Stimulated activated CD4-positive, alpha-beta T cell treated with anti-CD3 and anti-CD28 coated beads, Interleukin-15, amount 100 ng/mL, for 24 hours (primary cell): ENCODE results near the gene VAMP3.
"Not testable (repeated sequence)": the region's sequence is repeated elsewhere in the genome, so short reads cannot be mapped to it uniquely, and the experiment has no call there.

Experiments used
- DNase-seq: peaks from one replicate; pipeline ENCODE4 v3.0.0-alpha.2; 2020

VAMP3 gene

DNA sequence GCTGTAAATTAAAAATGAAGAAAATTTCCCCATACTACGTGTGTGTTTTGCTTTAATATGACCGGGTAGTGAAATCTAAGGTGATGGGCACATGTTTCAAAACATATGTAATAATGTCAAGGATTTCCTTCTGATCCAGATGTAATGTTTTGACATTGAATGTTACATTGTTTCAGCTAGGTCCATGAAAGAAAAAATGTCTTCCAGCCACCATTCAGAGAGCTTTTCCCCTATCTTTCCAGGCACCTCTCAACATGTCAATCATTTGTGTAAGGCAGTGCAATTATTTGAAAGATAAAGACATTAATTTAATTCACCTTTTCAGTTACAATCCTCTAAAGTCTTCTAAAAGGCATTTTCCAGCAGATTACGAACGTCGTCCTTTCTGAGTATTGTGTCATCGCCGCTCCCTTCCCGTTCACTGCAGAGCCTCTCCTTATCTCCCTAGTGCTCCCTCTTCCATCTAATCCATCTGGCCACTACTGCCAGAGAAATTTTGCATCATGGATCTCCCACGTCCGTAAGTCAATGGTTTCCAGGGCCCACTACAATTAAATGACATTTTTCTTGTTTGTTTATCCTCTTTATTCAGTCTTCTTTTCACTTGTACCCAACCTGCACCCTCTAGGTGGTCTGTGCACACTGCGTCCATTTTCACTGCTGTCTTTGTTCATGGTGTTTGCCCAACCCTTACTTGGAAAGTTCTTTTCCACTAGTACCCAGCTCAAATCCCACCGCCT, 1.3 kb upstream of the VAMP3 start:
- DNase-seq: no peak

DNA sequence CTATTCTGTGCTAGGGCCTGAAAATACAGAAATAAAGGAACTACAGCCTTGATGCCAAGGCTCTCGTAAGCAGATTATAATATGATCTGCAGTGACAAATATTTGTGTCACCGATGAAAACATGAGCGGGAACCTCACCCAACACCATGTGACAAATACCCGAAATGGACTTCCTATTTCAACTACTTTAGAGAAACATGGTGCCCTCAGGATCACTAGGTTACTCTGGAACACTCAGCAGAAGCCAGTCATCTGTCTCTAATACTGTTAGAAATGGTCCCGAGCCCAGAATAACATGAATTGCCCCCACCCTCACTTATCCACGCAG, 463 bp upstream of the VAMP3 start:
- no peak for DNase-seq

DNA sequence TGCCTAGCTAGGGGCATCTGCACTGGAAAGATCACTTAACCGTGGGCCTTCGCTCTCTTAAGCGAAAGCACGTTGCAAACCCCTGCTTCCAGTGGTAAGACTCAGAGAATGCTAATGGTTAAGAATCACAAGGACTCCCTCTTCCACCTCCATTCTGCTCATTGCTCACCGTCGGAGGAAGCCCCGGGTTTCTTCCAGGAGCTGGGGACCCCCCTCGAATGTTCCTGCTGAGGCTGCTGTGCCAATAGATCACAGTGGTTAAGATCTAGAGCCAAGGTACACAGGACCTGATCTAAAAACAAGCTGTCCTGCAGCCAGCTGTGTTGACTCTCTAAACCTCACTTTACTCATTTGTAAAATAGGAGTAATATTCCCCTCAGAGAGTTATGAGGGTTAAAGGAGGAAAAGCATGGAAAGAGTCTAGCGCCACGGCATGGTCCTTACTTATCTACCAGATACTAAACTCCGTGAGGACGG, 765 bp downstream of the VAMP3 start:
- no peak for DNase-seq

DNA sequence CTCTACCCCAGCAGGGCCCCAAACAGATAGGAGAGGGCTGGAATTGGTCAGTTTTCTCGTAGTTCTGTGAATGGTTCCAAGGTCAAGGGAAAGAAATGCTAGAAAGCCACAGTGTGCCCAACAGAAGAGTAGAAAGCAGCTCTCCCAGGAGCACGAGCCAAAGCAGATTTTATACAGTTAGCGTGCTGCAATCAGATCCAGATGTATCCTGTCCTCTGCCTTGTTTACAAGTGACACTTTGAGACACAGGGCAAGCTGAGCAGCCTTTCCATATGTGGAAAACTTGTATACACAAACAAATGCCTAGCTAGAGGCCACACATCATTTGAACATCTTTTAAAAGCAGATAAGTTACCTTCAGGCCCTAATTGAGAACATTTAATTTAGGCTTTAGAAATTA, 6.5 kb downstream of the VAMP3 start:
- DNase-seq: no peak

DNA sequence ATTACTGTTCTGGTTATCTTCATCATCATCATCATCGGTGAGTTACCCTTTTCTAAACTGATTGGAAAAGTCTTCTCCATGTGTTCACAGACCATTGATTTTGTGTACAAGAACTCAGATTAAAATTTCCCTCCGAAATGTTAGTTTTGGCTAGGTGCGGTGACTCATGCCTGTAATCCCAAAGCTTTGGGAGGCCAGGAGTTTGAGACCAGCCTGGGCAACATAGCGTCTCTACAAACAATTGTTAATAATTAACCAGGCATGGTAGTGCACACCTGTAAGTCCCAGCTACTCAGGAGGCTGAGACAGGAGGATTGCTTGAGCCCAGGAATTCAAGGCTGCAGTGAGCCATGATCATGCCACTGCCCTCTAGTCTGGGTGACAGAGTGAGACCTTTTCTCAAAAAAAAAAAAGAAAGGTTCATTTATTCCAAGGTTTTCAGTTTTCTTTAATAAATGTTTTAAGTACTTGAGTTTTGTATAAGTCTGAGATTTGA, 7.1 kb downstream of the VAMP3 start:
- no peak for DNase-seq

DNA sequence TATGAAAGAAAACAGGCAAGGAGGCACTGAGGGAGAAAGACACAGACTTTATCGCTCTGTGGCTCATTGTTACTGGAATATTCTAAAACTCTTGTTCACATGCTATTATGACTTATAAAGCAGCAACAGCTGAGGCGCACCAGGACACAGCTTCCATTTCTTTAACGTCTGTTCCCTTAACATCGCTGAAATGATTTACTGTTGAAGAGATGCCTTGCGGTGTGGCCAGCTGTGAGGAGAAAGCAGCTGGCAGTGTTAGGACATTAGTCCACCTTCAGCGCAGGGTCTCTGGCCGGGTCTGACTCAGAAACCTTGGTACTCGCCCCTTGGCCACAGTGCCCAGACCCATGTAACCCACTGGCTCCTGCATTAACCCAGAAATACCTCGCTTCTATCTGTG, 9.9 kb downstream of the VAMP3 start:
- DNase-seq: no peak

DNA sequence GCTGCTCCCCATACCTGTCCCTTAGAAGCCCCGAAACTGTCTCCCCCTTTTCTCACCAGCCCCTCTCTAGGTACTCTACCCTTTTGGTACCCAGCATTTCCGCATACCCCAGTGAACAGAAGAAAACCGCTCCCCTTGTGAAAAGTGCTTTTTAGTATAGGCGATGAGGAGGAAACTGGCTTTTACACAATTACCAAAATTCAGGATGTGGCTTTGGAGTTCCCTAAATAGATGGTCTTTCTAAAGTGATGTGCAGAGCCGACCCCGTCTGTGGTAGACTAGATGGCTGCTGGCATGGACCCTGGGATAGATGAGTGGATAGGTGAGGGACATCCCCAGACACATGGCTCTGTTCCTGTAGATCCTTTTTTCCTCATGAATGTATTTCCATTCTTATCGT, 10.4 kb downstream of the VAMP3 start:
- no peak for DNase-seq

DNA sequence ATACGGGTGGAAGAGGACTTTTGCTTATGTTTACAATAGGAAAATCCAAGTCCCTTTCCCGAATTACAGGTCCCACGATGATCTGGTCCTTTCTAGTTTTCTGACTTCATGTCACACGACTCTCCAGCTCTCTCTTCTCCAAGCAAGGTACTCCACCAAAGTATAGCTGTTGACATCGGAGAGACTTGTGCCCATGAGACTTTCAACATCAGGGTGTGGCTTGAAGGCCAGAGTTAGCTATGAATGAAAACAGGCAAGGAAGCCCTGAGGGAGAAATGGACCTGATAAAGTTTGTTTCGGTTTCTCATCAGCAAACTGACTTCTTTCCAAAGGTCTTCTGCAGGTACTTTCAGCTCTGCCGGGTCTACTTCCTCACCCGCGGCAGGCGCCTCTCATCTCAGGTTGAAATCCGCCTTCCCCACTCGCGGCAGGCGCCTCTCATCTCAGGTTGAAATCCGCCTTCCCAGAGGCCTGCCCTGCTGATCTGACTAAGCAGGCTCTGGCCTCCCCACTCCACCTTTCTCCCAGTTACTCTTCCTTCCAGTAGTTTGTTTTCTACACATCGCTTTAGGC, 10.9 kb downstream of the VAMP3 start:
- DNase-seq: no peak

DNA sequence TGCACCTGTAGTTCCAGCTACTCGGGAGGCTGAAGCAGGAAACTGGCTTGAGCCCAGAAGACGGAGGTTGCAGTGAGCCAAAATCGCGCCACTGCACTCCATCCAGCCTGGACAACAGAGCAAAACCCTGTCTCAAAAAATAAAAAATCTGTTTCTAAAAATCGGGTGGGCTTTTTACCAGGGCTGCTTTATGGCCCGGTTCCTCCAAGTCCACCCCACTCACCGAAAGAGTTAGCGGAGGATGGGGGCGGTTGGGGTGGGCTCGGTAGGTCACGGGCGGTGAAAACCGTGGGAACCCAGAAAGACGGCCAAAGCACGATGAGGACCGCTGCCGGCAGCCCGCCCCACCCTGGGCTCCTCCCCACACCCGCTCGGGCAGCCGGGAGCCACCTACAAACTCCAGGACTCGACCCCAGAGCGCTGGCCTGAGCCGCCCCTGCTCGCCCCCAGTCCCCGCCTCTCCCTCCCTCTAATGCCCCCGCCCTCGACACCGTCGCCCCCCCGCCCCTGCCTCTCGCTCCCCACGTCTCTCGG, 12.1 kb downstream of the VAMP3 start:
- peak; percentile 58 for DNase-seq

DNA sequence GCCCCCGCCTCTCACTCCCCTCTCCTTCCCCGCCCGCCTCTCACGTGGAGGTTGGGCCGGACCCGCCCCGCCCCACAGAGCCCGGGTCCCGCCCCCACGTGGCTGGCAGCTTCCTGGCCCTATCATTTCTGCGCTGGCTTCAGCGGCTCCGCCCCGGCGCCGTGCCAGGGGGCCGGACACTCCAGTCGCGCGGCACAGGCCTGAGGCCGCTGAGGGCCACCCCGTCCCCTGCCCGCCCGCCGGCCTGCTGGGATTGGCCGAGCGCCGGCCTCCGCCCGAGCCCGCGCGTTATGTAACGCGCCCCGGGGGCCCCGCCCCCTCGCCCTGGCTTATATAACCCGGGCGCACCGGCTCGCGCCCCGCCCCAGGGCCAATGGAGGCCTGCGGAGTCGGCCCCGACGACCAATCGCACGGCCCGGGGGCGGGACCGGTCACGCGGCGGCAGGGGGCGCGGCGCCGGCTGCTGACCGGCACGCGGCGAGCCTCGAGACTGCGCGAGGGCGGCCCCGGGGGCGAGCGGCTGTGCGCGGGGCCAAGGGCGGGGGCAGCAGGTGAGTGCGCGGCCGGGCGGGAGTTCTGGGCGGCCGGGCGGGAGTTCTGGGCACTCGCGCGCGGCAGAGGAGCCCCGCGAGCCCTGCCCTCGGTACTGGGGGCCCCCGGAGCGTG, 12.9 kb downstream of the VAMP3 start, which contains the start of gene PER3:
Gene PER3 (plus strand): TSS at position 466 of the 666 bp plus-strand sequence. CDS start 587 bp downstream, outside the sequence.
- DNase-seq: peak; percentile 92

DNA sequence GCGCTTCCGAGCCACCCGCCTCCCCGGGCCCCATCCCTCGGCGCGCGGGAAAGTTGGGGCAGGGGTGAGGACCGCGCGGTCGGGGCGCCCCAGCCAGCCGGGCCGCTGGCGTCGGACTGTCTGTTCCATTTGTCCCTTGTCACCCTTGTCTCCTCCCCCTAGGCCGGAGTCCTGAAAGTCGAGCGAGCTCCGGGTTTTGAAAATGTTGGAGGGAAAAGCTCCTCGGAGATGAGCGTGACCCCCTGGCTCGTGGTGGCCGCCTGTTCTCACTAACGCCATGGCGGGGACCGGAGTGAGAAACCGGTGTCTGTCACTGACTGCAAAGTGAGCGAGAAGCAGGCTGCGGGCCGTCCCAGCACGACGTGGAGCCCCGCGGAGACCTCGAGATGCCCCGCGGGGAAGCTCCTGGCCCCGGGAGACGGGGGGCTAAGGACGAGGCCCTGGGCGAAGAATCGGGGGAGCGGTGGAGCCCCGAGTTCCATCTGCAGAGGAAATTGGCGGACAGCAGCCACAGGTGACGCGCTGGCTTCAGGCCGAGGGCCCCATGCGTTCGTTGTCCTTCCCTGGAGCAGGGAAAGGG, 13.5 kb downstream of the VAMP3 start:
- no peak for DNase-seq

DNA sequence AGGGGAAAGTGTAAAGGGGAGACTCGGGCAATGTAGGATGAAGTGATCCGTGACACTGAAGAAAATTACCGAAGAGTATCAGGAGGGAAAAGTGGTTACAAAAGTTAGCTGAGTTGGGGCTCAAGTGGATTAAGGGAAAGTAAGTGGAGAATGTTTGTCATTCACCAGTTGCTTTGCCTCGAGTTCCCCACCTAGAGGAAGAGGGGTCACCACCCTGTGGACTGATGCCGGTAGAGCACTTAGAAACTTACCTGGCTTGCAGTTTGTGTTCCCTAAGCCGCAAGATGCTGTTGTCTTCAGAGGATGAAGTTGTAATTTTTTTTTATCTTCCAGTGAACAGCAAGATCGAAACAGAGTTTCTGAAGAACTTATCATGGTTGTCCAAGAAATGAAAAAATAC, 14.0 kb downstream of the VAMP3 start:
- DNase-seq: no peak

DNA sequence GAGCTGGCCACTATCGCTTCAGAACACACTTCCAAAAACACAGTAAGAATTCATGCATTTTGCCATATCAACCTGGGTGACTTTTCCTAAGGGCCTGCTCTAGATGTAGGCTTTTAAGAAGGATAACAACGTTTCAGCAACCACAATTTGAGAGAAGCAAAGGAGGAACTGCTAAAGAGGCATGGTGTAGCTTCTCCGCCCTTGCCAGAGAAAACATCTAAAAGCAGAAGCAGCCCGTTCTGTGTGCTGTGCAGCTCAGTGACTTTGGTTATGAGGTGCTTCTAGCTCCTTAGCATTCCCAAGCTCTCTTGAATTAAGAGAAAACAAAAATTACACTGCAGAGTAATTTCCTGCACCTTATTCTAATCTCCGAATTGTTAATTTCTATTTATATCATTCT, 15.7 kb downstream of the VAMP3 start:
- no peak for DNase-seq

DNA sequence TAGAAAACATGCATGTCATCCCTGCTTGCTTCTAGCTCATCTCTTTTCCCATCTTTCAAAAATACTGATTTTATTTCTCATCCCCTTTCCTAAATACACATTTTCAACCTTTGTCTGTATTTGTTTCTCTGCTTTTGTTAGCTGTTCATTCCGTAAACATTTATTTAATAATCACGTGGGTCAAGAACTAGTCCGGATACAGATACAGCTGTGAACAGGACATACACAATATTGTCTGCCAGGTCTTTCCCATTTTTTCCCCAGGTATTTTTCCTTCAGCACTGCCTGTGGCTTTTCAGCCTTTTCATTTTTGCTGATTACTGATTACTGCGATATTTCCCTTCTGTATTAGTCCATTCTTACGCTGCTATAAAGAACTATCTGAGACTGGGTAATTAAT, 18.7 kb downstream of the VAMP3 start:
- DNase-seq: no peak

DNA sequence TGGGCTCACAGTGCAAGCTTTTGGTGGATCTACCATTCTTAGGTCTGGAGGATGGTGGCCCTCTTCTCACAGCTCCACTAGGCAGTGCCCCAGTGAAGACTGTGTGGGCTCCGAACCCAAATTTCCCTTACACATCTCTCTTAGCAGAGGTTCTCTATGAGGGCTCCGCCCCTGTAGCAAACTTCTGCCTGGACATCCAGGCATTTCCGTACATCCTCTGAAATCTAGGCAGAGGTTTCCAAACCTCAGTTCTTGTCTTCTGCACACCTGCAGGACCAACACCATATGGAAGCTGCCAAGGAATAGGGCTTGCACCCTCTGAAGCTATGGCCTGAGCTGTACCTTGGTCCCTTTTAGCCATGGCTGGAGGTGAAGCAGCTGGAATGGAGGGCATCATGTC, 19.9 kb downstream of the VAMP3 start:
- not testable (repeated sequence) for DNase-seq

DNA sequence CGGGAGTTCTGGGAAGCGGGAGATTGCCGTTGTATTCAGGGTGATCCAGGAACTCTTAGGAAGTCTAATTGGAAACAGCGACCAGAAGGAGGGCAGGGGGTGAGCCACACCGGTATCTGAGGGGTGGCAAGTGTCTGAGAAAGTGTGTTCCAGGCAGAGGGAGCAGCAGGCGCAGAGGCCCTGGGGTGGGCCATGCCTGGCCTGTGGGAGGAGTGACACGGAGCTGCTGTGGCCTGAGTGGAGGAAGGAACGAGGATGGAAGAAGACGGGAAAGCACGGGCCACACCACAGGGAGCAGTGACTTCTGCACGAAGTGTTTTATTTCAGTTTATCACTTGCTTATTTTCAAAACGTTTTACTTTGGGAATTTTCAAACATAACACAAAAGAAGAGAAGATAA, 24.3 kb downstream of the VAMP3 start:
- DNase-seq: no peak

DNA sequence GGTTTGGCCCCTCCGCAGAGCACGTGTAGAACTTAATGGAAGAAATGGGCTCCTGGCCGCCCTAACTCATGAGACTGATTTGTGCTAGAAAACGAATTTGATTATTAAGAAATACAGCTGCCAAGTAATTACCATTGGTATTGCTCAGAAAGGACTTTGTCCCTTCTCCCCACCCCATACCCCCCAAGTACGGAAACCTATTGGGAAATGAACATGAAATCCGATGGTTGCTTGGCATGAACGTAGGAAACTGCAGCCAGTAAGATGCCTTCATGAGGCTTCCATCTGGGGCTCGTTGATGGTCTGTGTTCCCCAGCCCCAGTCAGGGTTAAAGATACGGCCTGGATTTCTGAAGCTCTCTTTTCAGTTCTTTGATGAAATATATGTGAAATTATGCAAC, 34.4 kb downstream of the VAMP3 start:
- DNase-seq: no peak

DNA sequence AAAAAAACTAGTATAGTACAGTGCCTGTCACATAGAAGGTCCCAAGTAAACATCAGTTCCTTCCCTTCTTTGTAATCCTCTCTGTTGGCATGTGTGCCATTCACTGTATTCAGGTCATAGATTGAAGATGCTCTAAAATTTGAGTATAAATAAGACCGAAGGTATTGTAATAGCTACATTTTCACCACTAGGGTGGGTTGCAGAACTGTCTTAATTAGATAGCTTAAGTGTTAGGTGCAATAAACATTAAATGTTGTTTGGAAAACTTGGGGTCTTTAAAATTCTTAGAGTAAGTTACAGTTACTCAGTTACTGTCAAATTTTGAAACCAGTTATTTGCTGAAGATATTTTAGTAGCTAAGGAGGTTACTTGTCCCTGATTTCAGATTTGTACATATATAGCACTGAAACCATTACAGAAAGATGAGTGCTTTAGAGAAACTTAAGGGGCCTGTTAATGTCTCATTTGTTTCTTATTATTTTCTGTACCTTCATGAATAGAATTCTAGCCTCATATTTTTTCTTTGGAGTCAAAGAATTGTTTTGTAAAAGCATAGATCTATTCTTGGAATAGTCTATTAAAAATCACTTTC, 37.3 kb downstream of the VAMP3 start:
- DNase-seq: no peak

DNA sequence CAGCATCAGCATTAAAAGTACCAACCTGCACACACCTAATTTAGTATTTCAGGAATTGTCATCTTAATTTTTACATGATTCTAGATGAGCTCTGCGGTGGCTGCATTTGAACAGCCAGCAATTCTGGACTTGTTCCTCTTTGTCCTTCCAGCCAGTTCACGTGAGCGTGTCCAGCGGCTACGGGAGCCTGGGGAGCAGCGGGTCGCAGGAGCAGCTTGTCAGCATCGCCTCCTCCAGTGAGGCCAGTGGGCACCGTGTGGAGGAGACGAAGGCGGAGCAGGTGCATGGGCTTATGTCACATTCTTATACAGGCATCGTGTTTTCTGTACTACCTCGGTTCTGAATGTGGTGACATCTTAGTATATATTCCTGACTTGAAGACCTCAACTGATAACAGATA, 38.6 kb downstream of the VAMP3 start:
- DNase-seq: no peak

DNA sequence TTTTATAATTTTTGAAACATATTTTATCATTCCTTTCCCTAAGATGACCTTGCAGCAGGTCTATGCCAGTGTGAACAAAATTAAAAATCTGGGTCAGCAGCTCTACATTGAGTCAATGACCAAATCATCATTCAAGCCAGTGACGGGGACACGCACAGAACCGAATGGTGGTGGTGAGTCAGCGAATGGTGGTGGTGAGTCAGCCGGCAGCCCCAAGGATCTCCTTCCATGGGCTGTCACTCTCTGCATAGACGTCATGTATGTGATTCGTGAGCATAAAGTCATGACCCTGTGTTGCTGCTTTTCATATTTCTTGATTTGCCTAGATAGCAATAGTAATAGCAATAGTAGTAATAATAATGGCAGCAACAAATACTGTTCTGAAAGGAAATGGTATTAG, 39.3 kb downstream of the VAMP3 start:
- peak; percentile 57 for DNase-seq

DNA sequence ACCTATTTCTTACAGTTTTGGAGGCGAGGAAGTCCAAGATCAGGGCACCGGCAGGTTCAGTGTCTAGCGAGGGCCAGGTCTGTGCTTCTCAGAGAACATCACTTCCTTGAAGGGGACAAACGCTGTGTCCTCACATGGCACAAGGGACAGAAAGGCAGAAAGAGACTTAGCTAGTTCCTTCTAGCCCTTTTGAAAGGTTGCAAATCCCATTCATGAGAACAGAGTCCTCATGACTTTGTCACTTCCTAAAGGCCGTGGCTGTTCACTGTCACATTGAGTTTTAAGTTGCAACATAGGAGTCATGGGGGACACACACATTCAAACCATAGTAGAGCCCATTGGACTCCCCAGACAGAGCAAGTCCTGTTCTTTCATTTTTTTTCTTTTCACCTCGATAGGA, 40.4 kb downstream of the VAMP3 start:
- DNase-seq: no peak

DNA sequence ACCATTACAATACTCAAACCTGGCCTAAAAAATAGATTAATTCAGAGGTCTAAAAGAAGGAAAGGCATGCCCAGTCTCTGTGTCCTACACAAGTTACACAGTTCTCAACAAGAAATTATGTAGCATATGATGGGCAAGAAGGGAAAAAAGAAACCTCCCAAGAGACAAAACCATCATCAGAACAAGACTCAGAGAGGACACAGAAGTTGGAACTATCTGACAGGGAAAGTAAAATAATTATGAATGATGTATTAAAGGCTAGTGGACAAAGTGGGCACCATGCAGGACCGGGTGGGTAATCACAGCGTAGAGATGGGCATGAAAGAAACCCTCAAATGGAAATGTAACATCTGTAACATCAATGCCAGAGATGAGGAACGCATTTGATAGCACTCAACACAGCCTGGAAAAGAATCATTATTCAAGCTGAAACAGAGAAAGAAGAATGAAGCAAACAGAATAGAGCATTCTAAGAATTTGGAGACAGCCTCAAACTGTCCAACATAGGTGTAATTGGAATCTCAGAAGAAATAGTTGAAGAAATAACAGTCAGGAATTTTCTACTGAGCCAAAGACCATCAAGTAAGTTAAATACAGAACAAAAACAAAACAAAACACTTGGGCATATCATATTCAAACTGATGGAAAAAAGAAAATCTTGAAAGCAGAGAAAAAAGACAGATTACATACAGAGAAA, 42.7 kb downstream of the VAMP3 start:
- DNase-seq: no peak

DNA sequence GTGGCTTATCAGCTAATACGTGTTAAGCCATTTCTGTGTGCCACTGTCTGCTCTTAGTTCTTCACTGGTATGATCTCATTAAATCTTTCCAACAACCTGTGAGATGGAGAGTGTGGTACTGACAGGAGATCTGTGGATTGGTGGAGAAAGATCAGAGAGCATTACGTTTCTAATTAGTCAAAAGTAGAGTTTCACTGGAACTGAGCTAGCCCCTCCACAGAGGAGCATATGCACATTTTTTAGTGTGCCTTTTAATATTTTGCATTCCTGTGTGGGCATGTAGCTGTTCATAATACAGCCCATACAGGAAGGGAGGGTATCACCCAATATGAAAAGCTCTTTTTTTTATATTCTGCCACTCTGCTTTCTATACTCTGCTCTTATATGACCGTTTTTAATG, 50.2 kb downstream of the VAMP3 start:
- no peak for DNase-seq
